ENCODE data around the gene TELO2.

TELO2 gene

GRCh38 chr16:1524366-1524765, 31.2 kb downstream of the TELO2 start:
- DNase-seq: no peak

GRCh38 chr16:1525871-1526607, 32.9 kb downstream of the TELO2 start:
- peak in 1 of 2 donors; percentile 55 for DNase-seq

GRCh38 chr16:1526608-1527555, 33.7 kb downstream of the TELO2 start:
- peak in 1 of 2 donors; percentile 25 for DNase-seq

- no peak for DNase-seq
These were observed 35.0 kb downstream of the TELO2 start for GRCh38 chr16:1527836-1528811.

- no peak for DNase-seq
These were observed 35.9 kb downstream of the TELO2 start for GRCh38 chr16:1528921-1529537.

GRCh38 chr16:1530349-1530882, 37.3 kb downstream of the TELO2 start:
- no peak for DNase-seq

- no peak for DNase-seq
These were observed 37.9 kb downstream of the TELO2 start for GRCh38 chr16:1530883-1531637.

- DNase-seq: no peak
These were observed 38.4 kb downstream of the TELO2 start for GRCh38 chr16:1531638-1531910.

- no peak for DNase-seq
These were observed 39.1 kb downstream of the TELO2 start for GRCh38 chr16:1532081-1532760.

- no peak for DNase-seq
These were observed 39.6 kb downstream of the TELO2 start for GRCh38 chr16:1532771-1533170.

- peak in 1 of 2 donors; percentile 54 for DNase-seq
These were observed 40.3 kb downstream of the TELO2 start, which contains the start of gene TMEM204 for GRCh38 chr16:1533443-1533951. TMEM204 (plus strand) TSS chr16:1533666; CDS start chr16:1534276, 610 bp downstream.

GRCh38 chr16:1534021-1535020, 41.2 kb downstream of the TELO2 start:
- DNase-seq: no peak

- DNase-seq: peak in 1 of 2 donors; percentile 41
These were observed 42.5 kb downstream of the TELO2 start for GRCh38 chr16:1535391-1536291.

GRCh38 chr16:1536601-1537000, 43.4 kb downstream of the TELO2 start:
- DNase-seq: no peak

- no peak for DNase-seq
These were observed 44.0 kb downstream of the TELO2 start for GRCh38 chr16:1537138-1537577.

GRCh38 chr16:1537763-1538289, 44.7 kb downstream of the TELO2 start:
- peak in 1 of 2 donors; percentile 26 for DNase-seq

- peak; percentile 26 to 48 for DNase-seq
These were observed 45.8 kb downstream of the TELO2 start for GRCh38 chr16:1538804-1539520.

All from CD4-positive, alpha-beta T cell treated with Interferon alpha-2 for 1 hour (primary cell).